Adipocyte (in vitro differentiated cells): Measurements from ENCODE around the gene VSTM4.

Experiments
- DNase-seq: peaks from one replicate; pipeline ENCODE4 v3.0.0-alpha.2; 2015; ENCODE audit warnings: low read depth
- H3K27me3 ChIP-seq: replicated peaks from 2 replicates; pipeline ENCODE4 v1.7.0; 2013; ENCODE audit warnings: mild to moderate bottlenecking, low read length, moderate library complexity; ENCODE audit not compliant: control insufficient read depth, insufficient read depth
- H3K36me3 ChIP-seq: 2 replicates; pipeline ENCODE4 v1.7.0; 2013; ENCODE audit warnings: low read length, mild to moderate bottlenecking, moderate library complexity; ENCODE audit not compliant: control insufficient read depth, insufficient read depth, severe bottlenecking
- H3K4me1 ChIP-seq: 2 replicates; pipeline ENCODE4 v1.7.0; 2013; ENCODE audit warnings: mild to moderate bottlenecking, low read length, moderate library complexity; ENCODE audit not compliant: control insufficient read depth, insufficient read depth
- H3K4me3 ChIP-seq: 2 replicates; pipeline ENCODE4 v1.7.0; 2013; ENCODE audit warnings: mild to moderate bottlenecking, low read length, moderate library complexity
- H3K9ac ChIP-seq: 2 replicates; pipeline ENCODE4 v1.7.0; 2013; ENCODE audit warnings: mild to moderate bottlenecking, low read length, moderate library complexity
- H3K9me3 ChIP-seq: 2 replicates; pipeline ENCODE4 v1.7.0; 2013; ENCODE audit warnings: mild to moderate bottlenecking, low read length, moderate library complexity; ENCODE audit not compliant: control insufficient read depth

VSTM4 gene

GRCh38 chr10:48999346-48999745 is 116.0 kb downstream of the VSTM4 start:
- no peak for DNase-seq
- no peak overlapping the region for H3K9ac ChIP-seq
- no peaks in the 10 kb centered on the region for H3K9me3 ChIP-seq
- H3K36me3 ChIP-seq, result no peaks in the 10 kb centered on the region
- no peaks in the 10 kb centered on the region for H3K4me1 ChIP-seq
- H3K27me3 ChIP-seq, result peaks cover 12% of the 10 kb centered on the region
- no peak overlapping the region for H3K4me3 ChIP-seq

GRCh38 chr10:48996329-48996728 is 119.0 kb downstream of the VSTM4 start:
- Histone ChIP-seq H3K36me3 (no peaks in the 10 kb centered on the region), H3K4me1 (no peaks in the 10 kb centered on the region), H3K27me3 (peaks cover 12% of the 10 kb centered on the region), H3K9ac (no peak overlapping the region), H3K9me3 (no peaks in the 10 kb centered on the region), H3K4me3 (no peak overlapping the region)
- DNase-seq, result no peak

- no peaks in the 10 kb centered on the region for H3K27me3 ChIP-seq
- no peaks in the 10 kb centered on the region for H3K4me1 ChIP-seq
- no peak overlapping the region for H3K9ac ChIP-seq
- DNase-seq, result no peak
- H3K4me3 ChIP-seq, result no peak overlapping the region
- no peaks in the 10 kb centered on the region for H3K36me3 ChIP-seq
- H3K9me3 ChIP-seq, result no peaks in the 10 kb centered on the region
Measured at GRCh38 chr10:48993627-48994026, 121.7 kb downstream of the VSTM4 start.

GRCh38 chr10:48990226-48990625 is 125.1 kb downstream of the VSTM4 start:
- no peaks in the 10 kb centered on the region for H3K9me3 ChIP-seq
- H3K9ac ChIP-seq, result no peak overlapping the region
- no peaks in the 10 kb centered on the region for H3K27me3 ChIP-seq
- no peak overlapping the region for H3K4me3 ChIP-seq
- no peaks in the 10 kb centered on the region for H3K36me3 ChIP-seq
- no peaks in the 10 kb centered on the region for H3K4me1 ChIP-seq
- DNase-seq, result no peak

- DNase-seq, result no peak
- no peaks in the 10 kb centered on the region for H3K27me3 ChIP-seq
- no peak overlapping the region for H3K9ac ChIP-seq
- no peaks in the 10 kb centered on the region for H3K36me3 ChIP-seq
- no peaks in the 10 kb centered on the region for H3K4me1 ChIP-seq
- H3K9me3 ChIP-seq, result no peaks in the 10 kb centered on the region
- no peak overlapping the region for H3K4me3 ChIP-seq
Measured at GRCh38 chr10:48985621-48986158, 129.6 kb downstream of the VSTM4 start.

- Histone ChIP-seq H3K27me3 (no peaks in the 10 kb centered on the region), H3K9me3 (no peaks in the 10 kb centered on the region), H3K9ac (no peak overlapping the region), H3K4me3 (no peak overlapping the region), H3K4me1 (no peaks in the 10 kb centered on the region), H3K36me3 (no peaks in the 10 kb centered on the region)
- DNase-seq, result no peak
Measured at GRCh38 chr10:48983648-48984351, 131.5 kb downstream of the VSTM4 start.

- Histone ChIP-seq H3K36me3 (no peaks in the 10 kb centered on the region), H3K9ac (no peak overlapping the region), H3K4me3 (no peak overlapping the region), H3K9me3 (no peaks in the 10 kb centered on the region), H3K27me3 (peaks cover 5% of the 10 kb centered on the region), H3K4me1 (no peaks in the 10 kb centered on the region)
- DNase-seq, result no peak
Measured at GRCh38 chr10:48982584-48982983, 132.7 kb downstream of the VSTM4 start.

GRCh38 chr10:48981310-48981907 is 133.9 kb downstream of the VSTM4 start:
- Histone ChIP-seq H3K4me1 (no peaks in the 10 kb centered on the region), H3K9ac (no peak overlapping the region), H3K9me3 (no peaks in the 10 kb centered on the region), H3K36me3 (no peaks in the 10 kb centered on the region), H3K4me3 (no peak overlapping the region), H3K27me3 (peaks cover 5% of the 10 kb centered on the region)
- DNase-seq, result peak; percentile 69

GRCh38 chr10:48978318-48978717 is 137.0 kb downstream of the VSTM4 start:
- H3K4me3 ChIP-seq, result no peak overlapping the region
- H3K9me3 ChIP-seq, result no peaks in the 10 kb centered on the region
- no peaks in the 10 kb centered on the region for H3K36me3 ChIP-seq
- H3K9ac ChIP-seq, result no peak overlapping the region
- DNase-seq, result no peak
- H3K4me1 ChIP-seq, result no peaks in the 10 kb centered on the region
- peaks cover 19% of the 10 kb centered on the region for H3K27me3 ChIP-seq

- no peak overlapping the region for H3K4me3 ChIP-seq
- H3K9ac ChIP-seq, result no peak overlapping the region
- peak; percentile 51 for DNase-seq
- H3K4me1 ChIP-seq, result no peaks in the 10 kb centered on the region
- no peaks in the 10 kb centered on the region for H3K36me3 ChIP-seq
- H3K27me3 ChIP-seq, result peaks cover 27% of the 10 kb centered on the region
- H3K9me3 ChIP-seq, result peaks cover 4% of the 10 kb centered on the region
Measured at GRCh38 chr10:48976196-48976595, 139.1 kb downstream of the VSTM4 start.

GRCh38 chr10:48974510-48975156 is 140.7 kb downstream of the VSTM4 start:
- peaks cover 4% of the 10 kb centered on the region for H3K9me3 ChIP-seq
- no peak overlapping the region for H3K9ac ChIP-seq
- peaks cover 32% of the 10 kb centered on the region for H3K27me3 ChIP-seq
- H3K36me3 ChIP-seq, result no peaks in the 10 kb centered on the region
- H3K4me1 ChIP-seq, result no peaks in the 10 kb centered on the region
- no peak overlapping the region for H3K4me3 ChIP-seq
- no peak for DNase-seq
